Uterus (tissue), 2 donors: Measurements from ENCODE around the gene EBP.

Experiments used
- POLR2A ChIP-seq, 2 donors: fragments of 450-650 bp; IDR thresholded peaks; one replicate each; pipeline ENCODE4 v1.6.1; 2016; ENCODE audit warnings: antibody characterized with exemption in 2 of 2, mild to moderate bottlenecking in 1 of 2, moderate library complexity in 1 of 2
- TF ChIP-seq, protein P1 (sequence below), 4 experiments: fragments of 200-600 bp in 2 of 4; fragments of 450-650 bp in 2 of 4; sonication (generic) in 2 of 4; IDR thresholded peaks; one replicate each; pipeline ENCODE4 v1.5.1; 2016 to 2019; ENCODE audit warnings: antibody characterized with exemption in 4 of 4, mild to moderate bottlenecking in 2 of 4, moderate library complexity in 1 of 4

- TF ChIP-seq, protein P1, sequence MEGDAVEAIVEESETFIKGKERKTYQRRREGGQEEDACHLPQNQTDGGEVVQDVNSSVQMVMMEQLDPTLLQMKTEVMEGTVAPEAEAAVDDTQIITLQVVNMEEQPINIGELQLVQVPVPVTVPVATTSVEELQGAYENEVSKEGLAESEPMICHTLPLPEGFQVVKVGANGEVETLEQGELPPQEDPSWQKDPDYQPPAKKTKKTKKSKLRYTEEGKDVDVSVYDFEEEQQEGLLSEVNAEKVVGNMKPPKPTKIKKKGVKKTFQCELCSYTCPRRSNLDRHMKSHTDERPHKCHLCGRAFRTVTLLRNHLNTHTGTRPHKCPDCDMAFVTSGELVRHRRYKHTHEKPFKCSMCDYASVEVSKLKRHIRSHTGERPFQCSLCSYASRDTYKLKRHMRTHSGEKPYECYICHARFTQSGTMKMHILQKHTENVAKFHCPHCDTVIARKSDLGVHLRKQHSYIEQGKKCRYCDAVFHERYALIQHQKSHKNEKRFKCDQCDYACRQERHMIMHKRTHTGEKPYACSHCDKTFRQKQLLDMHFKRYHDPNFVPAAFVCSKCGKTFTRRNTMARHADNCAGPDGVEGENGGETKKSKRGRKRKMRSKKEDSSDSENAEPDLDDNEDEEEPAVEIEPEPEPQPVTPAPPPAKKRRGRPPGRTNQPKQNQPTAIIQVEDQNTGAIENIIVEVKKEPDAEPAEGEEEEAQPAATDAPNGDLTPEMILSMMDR (IDR thresholded peaks at IDR 0.05): no peak
- no peak for TF ChIP-seq POLR2A (IDR thresholded peaks at IDR 0.05)
Observed at GRCh38 chrX:48533165-48533564, 11.6 kb downstream of the EBP start.
